ENCODE data around the gene USP12. TPM values are rescaled to one million over a fixed set of nuclear protein-coding genes. Genes with fewer than 3 reads are reported as not detected.

The USP12 gene
- total RNA-seq, 1 experiment from 2014 or later, result 36.2 TPM

DNA sequence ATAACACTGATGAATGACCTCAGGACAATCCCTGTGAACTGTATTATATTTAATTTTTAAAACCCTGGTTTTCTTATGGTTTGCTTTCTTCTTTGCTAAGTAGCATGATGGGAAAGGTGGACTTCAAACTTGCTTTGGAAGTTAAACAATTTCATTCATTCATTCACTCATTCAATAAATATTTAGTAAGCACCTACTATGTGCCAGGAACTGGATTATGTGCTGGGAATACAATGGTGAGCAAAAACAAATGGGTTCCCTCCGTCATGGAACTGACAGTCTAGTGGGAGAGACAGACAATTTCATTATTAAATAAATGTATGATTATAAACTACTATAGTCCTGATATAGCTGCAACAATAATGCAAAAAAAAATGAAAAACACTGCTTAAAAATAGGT is 70.3 kb downstream of the USP12 start:
- Mint-ChIP-seq H3K9me3 (ENCODE audit: unreplicated experiment) (no peaks in the 10 kb centered on the region), H3K27ac (ENCODE audit: unreplicated experiment) (no peak overlapping the region), H3K4me3 (ENCODE audit: unreplicated experiment) (no peak overlapping the region), H3K27me3 (ENCODE audit: insufficient read depth, unreplicated experiment) (no peaks in the 10 kb centered on the region), H3K4me1 (ENCODE audit: low read depth, unreplicated experiment) (no peaks in the 10 kb centered on the region), H3K36me3 (ENCODE audit: insufficient read depth, unreplicated experiment) (peaks cover 36% of the 10 kb centered on the region)
- no peak for DNase-seq
- no TSS peak for BruUV-seq (replicated peaks)
- ChIA-PET POLR2A (no interaction called here), CTCF (no interaction called here)
- intact Hi-C loops (cut with micrococcal nuclease; ENCODE audit: unreplicated experiment), result no loop called here
- Histone ChIP-seq H3K4me3 (ENCODE audit: low read depth, low read length) (no peak overlapping the region), H3K36me3 (ENCODE audit: control insufficient read depth, insufficient read depth, low read length) (peaks cover 3% of the 10 kb centered on the region; the same call in 1 of the 2 replicates), H3K4me1 (no peaks in the 10 kb centered on the region), H3K27me3 (replicated peaks; ENCODE audit: control insufficient read depth, insufficient read depth, low read length) (no peaks in the 10 kb centered on the region), H3K9me3 (no peaks in the 10 kb centered on the region)
- TF ChIP-seq, protein P1, sequence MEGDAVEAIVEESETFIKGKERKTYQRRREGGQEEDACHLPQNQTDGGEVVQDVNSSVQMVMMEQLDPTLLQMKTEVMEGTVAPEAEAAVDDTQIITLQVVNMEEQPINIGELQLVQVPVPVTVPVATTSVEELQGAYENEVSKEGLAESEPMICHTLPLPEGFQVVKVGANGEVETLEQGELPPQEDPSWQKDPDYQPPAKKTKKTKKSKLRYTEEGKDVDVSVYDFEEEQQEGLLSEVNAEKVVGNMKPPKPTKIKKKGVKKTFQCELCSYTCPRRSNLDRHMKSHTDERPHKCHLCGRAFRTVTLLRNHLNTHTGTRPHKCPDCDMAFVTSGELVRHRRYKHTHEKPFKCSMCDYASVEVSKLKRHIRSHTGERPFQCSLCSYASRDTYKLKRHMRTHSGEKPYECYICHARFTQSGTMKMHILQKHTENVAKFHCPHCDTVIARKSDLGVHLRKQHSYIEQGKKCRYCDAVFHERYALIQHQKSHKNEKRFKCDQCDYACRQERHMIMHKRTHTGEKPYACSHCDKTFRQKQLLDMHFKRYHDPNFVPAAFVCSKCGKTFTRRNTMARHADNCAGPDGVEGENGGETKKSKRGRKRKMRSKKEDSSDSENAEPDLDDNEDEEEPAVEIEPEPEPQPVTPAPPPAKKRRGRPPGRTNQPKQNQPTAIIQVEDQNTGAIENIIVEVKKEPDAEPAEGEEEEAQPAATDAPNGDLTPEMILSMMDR (IDR thresholded peaks at IDR 0.05; ENCODE audit: insufficient read depth in 1 of 2, low read depth in 1 of 2, low read length in 1 of 2, severe bottlenecking in 1 of 2, unreplicated experiment in 1 of 2), result no peak

DNA sequence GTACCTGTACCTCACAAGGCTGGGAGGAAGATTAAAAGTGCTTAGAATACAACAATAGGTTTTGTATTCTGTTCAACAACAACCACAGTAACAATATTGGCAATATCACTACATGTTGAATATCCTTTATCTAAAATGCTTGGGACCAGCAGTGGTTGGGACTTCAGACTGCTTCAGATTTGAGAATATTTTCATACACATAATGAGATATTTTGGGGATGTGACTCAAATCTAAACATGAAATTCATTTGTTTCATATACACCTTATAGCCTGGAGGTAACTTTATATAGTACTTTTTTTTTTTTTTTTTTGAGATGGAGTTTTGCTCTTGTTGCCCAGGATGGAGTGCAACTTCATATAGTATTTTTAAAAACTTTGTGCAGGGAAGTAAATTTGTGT is 73.9 kb downstream of the USP12 start:
- H3K27ac Mint-ChIP-seq (ENCODE audit: unreplicated experiment), result no peak overlapping the region
- no peaks in the 10 kb centered on the region for H3K9me3 ChIP-seq
- H3K36me3 ChIP-seq (ENCODE audit: control insufficient read depth, insufficient read depth, low read length), result peaks cover 3% of the 10 kb centered on the region; the same call in 1 of the 2 replicates
- no peaks in the 10 kb centered on the region for H3K27me3 Mint-ChIP-seq (ENCODE audit: insufficient read depth, unreplicated experiment)
- no peak overlapping the region for H3K4me3 ChIP-seq (ENCODE audit: low read depth, low read length)
- H3K27me3 ChIP-seq (replicated peaks; ENCODE audit: control insufficient read depth, insufficient read depth, low read length), result no peaks in the 10 kb centered on the region
- no peaks in the 10 kb centered on the region for H3K4me1 Mint-ChIP-seq (ENCODE audit: low read depth, unreplicated experiment)
- BruUV-seq (replicated peaks), result no TSS peak
- no peak overlapping the region for H3K4me3 Mint-ChIP-seq (ENCODE audit: unreplicated experiment)
- TF ChIP-seq, protein P1 (IDR thresholded peaks at IDR 0.05; ENCODE audit: insufficient read depth in 1 of 2, low read depth in 1 of 2, low read length in 1 of 2, severe bottlenecking in 1 of 2, unreplicated experiment in 1 of 2), result no peak
- intact Hi-C loops (cut with micrococcal nuclease; ENCODE audit: unreplicated experiment), result no loop called here
- ChIA-PET POLR2A (no interaction called here), CTCF (no interaction called here)
- DNase-seq, result no peak
- peaks cover 28% of the 10 kb centered on the region for H3K36me3 Mint-ChIP-seq (ENCODE audit: insufficient read depth, unreplicated experiment)
- H3K9me3 Mint-ChIP-seq (ENCODE audit: unreplicated experiment), result no peaks in the 10 kb centered on the region
- H3K4me1 ChIP-seq, result no peaks in the 10 kb centered on the region

DNA sequence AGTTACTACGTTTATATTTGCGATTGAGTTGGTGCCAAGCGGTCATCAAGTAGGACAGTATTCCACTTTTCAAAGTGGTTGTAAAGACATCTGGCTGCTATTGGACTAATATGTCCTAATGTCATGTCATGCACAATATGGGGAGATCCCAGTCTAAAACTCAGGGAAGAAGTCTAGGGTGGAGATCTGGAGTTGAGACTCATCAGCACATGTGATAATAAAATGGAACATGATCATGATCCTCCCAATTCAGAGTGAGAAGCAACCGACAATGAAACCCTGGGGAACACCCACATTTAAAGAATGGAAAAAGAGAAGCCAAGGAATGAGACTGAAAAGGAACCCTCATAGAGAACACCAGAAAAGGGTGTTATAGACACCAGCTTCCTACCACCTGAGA is 80.2 kb downstream of the USP12 start:
- H3K4me1 ChIP-seq, result no peaks in the 10 kb centered on the region; the same call in 1 of the 2 replicates
- no peak overlapping the region for H3K4me3 Mint-ChIP-seq (ENCODE audit: unreplicated experiment)
- no peaks in the 10 kb centered on the region for H3K9me3 ChIP-seq
- H3K4me1 Mint-ChIP-seq (ENCODE audit: low read depth, unreplicated experiment), result no peaks in the 10 kb centered on the region
- TF ChIP-seq, protein P1 (IDR thresholded peaks at IDR 0.05; ENCODE audit: insufficient read depth in 1 of 2, low read depth in 1 of 2, low read length in 1 of 2, severe bottlenecking in 1 of 2, unreplicated experiment in 1 of 2), result no peak
- ChIA-PET CTCF (no interaction called here), POLR2A (no interaction called here)
- H3K36me3 Mint-ChIP-seq (ENCODE audit: insufficient read depth, unreplicated experiment), result peaks cover 56% of the 10 kb centered on the region
- no peaks in the 10 kb centered on the region for H3K27me3 ChIP-seq (replicated peaks; ENCODE audit: control insufficient read depth, insufficient read depth, low read length)
- no peak overlapping the region for H3K27ac Mint-ChIP-seq (ENCODE audit: unreplicated experiment)
- intact Hi-C loops (cut with micrococcal nuclease; ENCODE audit: unreplicated experiment), result no loop called here
- no peaks in the 10 kb centered on the region for H3K9me3 Mint-ChIP-seq (ENCODE audit: unreplicated experiment)
- no peak for DNase-seq
- no TSS peak for BruUV-seq (replicated peaks)
- no peaks in the 10 kb centered on the region for H3K27me3 Mint-ChIP-seq (ENCODE audit: insufficient read depth, unreplicated experiment)
- H3K4me3 ChIP-seq (ENCODE audit: low read depth, low read length), result no peak overlapping the region
- H3K36me3 ChIP-seq (ENCODE audit: control insufficient read depth, insufficient read depth, low read length), result no peaks in the 10 kb centered on the region; the same call in 1 of the 2 replicates
